Spleen (tissue), 3 donors: ENCODE data around the gene FXYD2.

Experiments used
- POLR2A ChIP-seq, 3 donors: fragments of 450-650 bp; IDR thresholded peaks; one replicate each; pipeline ENCODE4 v1.5.1; 2017; ENCODE audit warnings: antibody characterized with exemption in 3 of 3, mild to moderate bottlenecking in 1 of 3
- POLR2AphosphoS5 ChIP-seq, 3 donors: sonication (generic); formaldehyde crosslinking; IDR thresholded peaks; one replicate each; pipeline ENCODE4 v1.5.1; 2017; ENCODE audit warnings: antibody characterized with exemption in 3 of 3

DNA sequence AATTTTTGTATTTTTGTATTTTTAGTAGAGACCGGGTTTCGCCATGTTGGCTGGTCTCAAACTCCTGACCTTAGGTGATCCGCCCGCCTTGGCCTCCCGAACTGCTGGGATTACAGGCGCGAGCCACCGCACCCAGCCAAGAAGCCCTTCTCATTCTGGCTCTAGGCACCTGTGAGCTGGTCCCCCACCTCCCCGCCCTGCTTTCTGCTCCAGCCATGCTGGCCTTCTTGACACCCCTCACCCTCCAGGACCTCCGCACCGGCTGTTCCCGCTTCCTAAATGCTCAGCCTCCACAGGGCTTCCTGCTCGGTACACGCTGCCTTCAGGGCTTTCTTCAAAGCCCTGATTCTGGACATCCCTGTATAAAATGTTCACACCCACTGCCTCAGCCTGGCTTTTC is 5.5 kb upstream of the FXYD2 start:
- TF ChIP-seq POLR2A (IDR thresholded peaks at IDR 0.05): no peak
- TF ChIP-seq POLR2AphosphoS5 (IDR thresholded peaks at IDR 0.05): no peak
